GM21717 (cell line): ENCODE measurements around the gene UNC5B.

Source experiments
- ATAC-seq: cut with Tn5 transposase; IDR thresholded peaks from one replicate; pipeline ENCODE4 v1.9.1; 2021; ENCODE audit warnings: mild to moderate bottlenecking, moderate library complexity; ENCODE audit not compliant: unreplicated experiment

The UNC5B gene

DNA sequence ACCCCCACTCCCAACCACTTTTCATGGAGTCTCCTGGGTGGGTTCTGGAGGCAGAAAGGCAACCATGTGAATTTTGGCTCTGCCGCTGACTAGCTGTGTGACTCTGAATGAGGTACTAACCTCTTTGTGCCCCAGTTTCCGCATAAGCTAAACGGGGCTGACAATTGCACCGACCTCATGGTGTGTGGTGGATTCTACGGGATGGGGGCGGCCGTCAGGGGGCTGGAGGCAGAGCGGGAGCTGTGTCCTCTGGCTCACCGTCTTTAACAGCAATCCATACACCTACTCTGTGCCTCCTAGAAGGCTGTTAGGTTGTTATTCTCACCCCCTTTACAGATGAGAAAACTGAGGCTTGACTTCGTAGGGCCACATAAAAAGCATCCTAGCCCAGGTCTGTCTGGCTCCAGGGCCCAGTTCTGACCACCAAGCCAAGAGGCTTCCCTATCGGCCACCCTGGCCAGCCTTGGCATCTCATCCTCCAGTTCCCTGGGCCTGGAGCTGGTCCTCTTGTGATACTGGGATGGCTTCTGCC is 102.4 kb downstream of the UNC5B start:
- no peak for ATAC-seq

GRCh38 chr10:71316056-71316785 is 103.9 kb downstream of the UNC5B start:
- ATAC-seq = no peak

GRCh38 chr10:71316786-71317160 is 104.4 kb downstream of the UNC5B start:
- no peak for ATAC-seq

DNA sequence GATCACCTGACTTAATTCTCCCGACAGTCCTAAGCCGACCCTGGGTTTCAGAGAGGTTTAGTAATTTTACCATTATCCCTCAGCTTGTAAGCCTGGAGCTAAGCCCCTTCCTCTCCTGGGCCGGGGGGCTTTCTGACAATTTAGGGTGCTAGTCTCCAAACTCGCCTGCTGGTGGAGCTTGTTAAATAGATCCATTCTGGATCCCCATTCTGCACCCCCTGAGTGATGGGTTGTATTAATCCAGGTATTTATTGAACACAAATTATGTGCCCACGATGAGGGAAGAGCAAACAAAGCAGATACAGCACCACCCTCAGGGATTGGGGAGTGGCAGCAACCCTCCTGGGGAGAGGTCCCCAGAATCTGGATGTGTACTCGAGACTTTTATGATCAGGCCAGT is 105.4 kb downstream of the UNC5B start:
- ATAC-seq = no peak

DNA sequence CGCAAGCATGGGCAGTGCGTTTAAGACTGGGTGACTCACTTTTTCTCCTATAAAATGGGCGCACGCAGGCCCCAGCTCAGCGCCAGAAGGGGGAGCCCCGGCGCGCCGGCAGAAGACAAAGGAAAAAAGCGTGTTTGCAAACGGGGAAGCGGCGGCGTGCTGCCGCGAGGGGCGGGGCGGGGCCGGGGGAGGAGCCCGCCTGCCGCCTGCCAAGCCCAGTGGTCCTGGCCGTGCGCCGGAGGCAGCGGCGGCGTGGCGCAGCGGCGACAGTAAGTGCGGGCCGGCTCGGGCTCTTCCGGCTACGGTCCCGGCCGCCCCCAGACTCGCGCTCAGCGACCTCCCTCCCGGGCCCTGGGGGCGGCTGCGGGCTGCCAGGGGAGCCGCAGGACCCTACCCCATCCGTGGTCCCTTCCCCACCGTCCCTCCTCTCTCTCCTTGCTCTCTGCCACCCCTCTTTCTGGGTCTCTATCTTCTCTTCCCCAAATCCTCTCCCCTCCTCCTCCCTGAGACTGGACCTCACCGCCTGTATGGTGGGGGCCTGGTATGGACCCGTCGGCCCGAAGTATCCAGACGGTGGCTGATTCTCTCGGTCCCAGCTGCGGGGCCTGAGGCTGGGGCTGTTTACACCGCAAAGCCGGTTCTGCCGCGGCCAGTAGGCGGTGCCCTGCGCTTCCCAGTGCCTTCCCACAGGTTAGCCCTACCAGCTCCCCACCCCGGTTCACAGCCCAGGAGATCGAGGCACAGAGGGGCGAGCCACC is 106.9 kb downstream of the UNC5B start, which contains the start of gene SLC29A3:
SLC29A3 (plus strand) TSS at position 218 of the 758 bp plus-strand sequence; CDS start at position 269, 51 bp downstream.
- peak; percentile 70 for ATAC-seq

DNA sequence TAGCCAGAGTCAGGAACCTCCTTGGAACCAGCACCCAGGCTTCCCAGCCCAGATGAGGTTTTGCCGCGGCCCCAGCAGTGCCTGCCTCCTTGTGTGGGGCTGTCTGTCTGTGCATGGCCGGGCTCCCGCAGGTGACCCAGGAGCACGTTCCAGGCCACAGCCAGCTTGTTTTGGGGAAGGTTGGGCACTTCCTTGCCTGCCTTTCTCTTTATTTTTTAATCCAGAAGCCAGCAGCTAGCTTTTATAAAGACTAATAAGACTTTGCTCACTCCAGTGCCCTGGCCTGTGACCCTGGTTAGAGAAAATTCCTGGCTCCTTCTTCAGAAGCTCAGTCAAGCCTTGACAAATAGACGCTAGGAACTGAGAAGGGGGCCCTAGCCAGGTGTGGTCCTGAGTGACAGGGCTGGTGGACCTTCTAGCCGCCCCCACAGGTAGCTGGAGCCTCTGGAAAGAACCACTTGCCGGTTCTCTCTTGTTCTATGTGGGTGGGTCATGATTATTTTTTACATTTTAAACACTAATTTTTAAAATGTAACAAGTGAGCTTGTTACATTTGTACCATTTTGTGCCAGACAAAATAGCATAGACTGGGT is 107.5 kb downstream of the UNC5B start:
- ATAC-seq = no peak

DNA sequence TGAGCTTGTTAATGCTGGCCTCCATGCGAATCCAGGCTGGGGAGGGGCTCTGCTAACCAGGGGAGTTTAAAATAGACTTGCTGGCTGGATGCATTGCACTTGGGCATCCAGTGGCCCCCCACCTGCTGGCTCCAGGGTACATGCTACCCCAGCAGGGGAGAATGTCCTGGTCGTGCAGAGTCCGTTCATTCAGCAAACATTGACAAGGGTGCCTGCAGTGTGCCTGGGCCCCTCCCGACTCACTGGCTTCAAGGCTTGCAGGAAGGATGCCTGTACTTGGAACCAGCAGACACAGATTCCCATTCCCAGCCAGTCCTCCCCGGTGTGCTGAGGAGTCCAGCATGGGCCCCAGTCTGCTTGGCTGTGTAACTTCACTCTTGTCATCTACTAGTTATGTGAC is 108.2 kb downstream of the UNC5B start:
- no peak for ATAC-seq

GRCh38 chr10:71321386-71321785 is 109.0 kb downstream of the UNC5B start:
- ATAC-seq = no peak

- ATAC-seq = no peak
Observed at GRCh38 chr10:71323407-71323806, 111.0 kb downstream of the UNC5B start.

GRCh38 chr10:71324743-71325142 is 112.4 kb downstream of the UNC5B start:
- no peak for ATAC-seq

DNA sequence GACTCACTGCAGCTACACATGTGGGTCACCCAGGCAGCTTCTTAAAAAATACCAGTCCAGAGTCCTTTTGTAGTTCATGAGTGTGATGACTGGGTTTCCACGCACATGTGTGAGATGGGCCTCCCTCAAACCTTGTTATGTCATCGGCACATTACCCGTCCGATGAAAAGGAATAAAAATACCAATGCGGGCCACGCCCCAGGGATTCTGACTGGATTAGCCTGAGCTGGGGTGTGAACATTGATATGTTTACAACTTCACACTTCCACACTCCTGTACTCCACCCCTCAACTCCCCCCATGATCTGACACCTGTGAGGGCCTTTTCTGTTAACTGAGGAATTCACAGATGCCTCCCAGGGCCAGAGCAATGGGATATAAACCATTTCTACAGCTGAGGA is 112.9 kb downstream of the UNC5B start:
- ATAC-seq = no peak

GRCh38 chr10:71326464-71326881 is 114.1 kb downstream of the UNC5B start:
- ATAC-seq = no peak

DNA sequence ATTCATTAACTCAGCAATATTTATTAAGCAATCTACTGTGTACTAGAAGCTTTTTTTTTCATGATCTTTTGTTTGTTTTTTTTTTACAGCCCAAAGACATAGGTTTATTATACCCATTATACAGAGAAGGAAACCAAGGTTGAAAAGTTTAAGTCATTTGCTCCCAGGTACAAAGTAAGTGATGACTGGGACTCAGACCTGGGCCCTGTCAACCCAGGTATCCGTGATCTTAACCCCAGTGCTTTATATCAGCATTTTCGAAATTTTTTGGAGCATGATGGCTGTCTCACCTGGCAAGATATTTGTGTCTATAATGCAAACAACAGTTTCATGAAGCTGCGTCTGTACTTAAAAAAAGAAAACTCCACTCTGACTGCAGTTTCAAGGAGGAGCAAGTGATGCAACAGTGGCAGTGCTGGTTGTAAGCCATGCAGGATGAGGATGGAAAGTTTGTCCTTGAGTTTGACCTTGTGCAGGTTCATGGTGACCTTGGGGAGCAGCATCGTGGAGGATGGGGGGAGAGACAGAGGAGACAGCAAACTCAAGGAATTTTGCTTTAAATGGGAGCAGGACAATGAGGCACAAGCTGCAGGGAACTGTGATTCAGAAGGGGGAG is 118.5 kb downstream of the UNC5B start:
- no peak for ATAC-seq

DNA sequence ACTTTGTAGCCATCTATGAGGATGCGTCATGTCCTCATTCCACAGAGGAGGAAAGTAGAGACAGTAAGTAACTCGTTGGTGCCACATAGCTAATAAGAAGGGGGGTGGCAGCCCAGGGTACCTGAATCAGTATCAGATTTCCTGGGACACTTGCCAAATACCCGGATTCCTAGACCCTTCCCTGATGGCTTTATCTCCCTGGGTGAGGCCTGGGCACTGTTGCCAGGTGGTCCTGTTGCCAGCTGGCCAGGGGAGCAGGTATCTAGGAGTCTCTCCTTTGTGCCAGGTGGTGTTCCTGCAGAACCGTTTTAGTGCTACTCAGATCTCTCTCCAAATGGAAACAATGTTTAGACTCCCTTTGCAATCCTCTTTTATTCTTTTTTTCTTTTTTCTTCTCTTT is 119.4 kb downstream of the UNC5B start:
- no peak for ATAC-seq

DNA sequence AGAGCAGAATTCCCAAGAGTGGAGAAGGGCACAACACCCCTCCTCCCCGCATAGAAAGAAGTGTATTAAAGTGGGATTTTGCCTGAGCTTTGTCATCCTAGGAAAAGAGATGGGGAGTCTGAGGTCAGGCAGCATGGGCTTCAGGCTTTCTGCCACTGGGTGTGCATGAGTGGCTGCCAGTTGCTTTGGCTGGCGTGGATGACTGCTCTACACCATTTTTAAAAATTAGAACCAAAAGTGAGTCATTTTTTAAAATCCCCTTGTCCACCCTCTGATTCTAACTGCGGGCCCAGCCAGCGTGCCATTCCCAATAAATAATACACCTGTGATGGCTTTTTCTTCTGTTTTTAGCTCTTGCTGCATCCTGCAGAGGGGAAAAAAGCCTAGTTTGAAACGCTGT is 120.1 kb downstream of the UNC5B start:
- ATAC-seq = no peak

- no peak for ATAC-seq
Observed at GRCh38 chr10:71333129-71333887, 120.9 kb downstream of the UNC5B start.

DNA sequence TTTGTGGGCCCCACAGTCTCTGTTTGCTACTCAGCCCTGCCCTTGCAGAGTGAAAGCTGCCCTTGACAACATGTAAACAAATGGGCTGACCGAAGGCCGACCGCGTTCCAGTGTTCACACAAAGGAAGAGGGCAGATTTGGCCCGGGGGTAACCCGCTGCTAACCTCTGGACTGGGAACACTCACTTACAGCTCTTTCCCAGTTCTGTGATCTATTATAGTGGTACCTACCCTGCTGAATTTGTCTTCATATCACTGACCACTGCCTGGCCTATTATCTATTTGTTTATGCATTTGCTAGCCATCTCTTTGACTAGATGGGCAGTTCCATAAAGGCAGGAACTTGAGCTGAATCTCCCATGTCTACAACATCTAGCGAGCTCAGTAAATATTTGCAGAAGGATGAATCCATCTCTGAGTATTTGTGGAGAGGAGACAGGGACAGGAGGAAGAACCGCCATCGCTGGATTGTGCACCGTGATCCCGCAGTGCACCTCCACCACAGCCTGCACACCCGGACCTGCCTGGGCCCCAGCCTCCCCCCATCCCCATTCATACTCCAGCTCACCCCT is 121.9 kb downstream of the UNC5B start:
- ATAC-seq = no peak

DNA sequence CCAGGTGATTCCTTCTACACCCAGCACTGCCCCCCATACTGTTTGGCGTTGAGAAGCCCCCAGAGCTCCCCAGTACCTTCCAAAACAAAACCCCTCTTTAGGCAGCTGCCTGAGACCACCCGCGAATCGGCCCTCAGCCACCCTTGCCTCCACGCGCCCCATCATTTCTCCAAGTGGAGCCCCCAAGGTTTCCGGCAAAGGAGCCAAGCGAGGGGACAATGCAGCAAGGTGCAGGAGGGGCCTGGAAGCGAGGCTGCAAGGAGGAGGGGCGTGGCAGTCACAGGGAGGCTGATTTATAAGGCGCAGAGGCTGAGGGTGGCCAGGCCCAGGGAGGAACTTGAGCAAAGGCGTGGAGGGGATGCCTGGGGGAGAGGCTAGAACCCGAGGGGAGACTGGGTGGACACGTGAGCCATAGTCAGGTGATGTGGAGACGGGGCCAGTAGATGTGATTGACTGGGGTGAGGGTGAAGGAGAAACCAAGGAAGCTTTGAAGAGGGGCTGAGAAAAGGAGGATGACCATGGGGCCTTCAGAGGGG is 122.9 kb downstream of the UNC5B start:
- no peak for ATAC-seq

DNA sequence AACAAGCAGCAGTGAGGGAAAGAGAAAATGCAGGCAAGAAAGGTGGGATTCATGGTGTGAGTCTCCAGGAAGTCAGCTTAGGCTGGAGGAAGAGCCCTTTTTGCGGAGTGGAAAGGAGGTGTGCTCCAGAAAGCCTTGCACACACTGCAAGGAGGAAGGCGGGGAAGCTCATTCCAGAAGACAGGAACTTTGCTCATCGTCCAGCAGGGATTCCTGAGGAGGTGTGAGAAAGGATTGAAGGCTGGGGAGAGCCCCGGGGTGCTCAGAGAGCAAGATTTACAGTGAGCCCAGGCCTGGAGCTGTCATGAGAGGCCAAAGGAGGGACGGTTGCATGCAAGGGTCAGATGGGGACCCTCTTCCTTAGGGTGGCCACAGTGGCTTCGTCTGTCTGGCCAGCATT is 124.3 kb downstream of the UNC5B start:
- ATAC-seq = no peak

- ATAC-seq = no peak
Observed at GRCh38 chr10:71337219-71337701, 124.9 kb downstream of the UNC5B start.
